ENCODE data around the gene DNAH2.

Gene DNAH2

GRCh38 chr17:7823581-7824001 lies 106.0 kb downstream of the DNAH2 start:
- DNase-seq, result no peak

- DNase-seq, result no peak
Measured at GRCh38 chr17:7824021-7824924, 106.7 kb downstream of the DNAH2 start.

GRCh38 chr17:7825206-7825990 lies 107.9 kb downstream of the DNAH2 start:
- DNase-seq, result no peak

- no peak for DNase-seq
Measured at GRCh38 chr17:7830616-7831015, 113.1 kb downstream of the DNAH2 start.

- DNase-seq, result no peak
Measured at GRCh38 chr17:7831233-7831632, 113.7 kb downstream of the DNAH2 start.

- DNase-seq, result no peak
Measured at GRCh38 chr17:7832431-7832830, 114.9 kb downstream of the DNAH2 start.

GRCh38 chr17:7833011-7833794 lies 115.7 kb downstream of the DNAH2 start:
- no peak for DNase-seq

GRCh38 chr17:7833795-7834541 lies 116.4 kb downstream of the DNAH2 start, which contains the start of gene KDM6B:
Gene KDM6B, plus strand, starts transcription at chr17:7834217. Its CDS starts 11,338 bp downstream, at chr17:7845555.
- DNase-seq, result peak; percentile 61

- peak; percentile 19 for DNase-seq
Measured at GRCh38 chr17:7834542-7834956, 117.0 kb downstream of the DNAH2 start.

- DNase-seq, result peak; percentile 81
Measured at GRCh38 chr17:7834957-7835813, 117.6 kb downstream of the DNAH2 start.

GRCh38 chr17:7835814-7836595 lies 118.5 kb downstream of the DNAH2 start:
- DNase-seq, result peak; percentile 2

- DNase-seq, result peak; percentile 86
Measured at GRCh38 chr17:7836596-7837407, 119.3 kb downstream of the DNAH2 start.

GRCh38 chr17:7837408-7838088 lies 120.0 kb downstream of the DNAH2 start:
- DNase-seq, result peak; percentile 15

GRCh38 chr17:7838090-7839075 lies 120.8 kb downstream of the DNAH2 start:
- DNase-seq, result peak; percentile 20

- no peak for DNase-seq
Measured at GRCh38 chr17:7839190-7839875, 121.8 kb downstream of the DNAH2 start.

GRCh38 chr17:7839876-7840261 lies 122.3 kb downstream of the DNAH2 start:
- peak; percentile 2 for DNase-seq

GRCh38 chr17:7840441-7840840 lies 122.9 kb downstream of the DNAH2 start:
- no peak for DNase-seq

Data from NCI-H526 treated with DMSO at 0.1 percent for 48 hours (cell line).